Stimulated activated CD8-positive, alpha-beta memory T cell treated with anti-CD3 and anti-CD28 coated beads, Interleukin-12 subunit alpha, Interleukin-12 subunit beta, amount 100 ng/mL, for 1 hour (primary cell): ENCODE data around the gene BTBD9.

ENCODE experiments used
- DNase-seq: peaks from one replicate; pipeline ENCODE4 v3.0.0-alpha.2; 2020; ENCODE audit warnings: low read depth

BTBD9 gene

DNA sequence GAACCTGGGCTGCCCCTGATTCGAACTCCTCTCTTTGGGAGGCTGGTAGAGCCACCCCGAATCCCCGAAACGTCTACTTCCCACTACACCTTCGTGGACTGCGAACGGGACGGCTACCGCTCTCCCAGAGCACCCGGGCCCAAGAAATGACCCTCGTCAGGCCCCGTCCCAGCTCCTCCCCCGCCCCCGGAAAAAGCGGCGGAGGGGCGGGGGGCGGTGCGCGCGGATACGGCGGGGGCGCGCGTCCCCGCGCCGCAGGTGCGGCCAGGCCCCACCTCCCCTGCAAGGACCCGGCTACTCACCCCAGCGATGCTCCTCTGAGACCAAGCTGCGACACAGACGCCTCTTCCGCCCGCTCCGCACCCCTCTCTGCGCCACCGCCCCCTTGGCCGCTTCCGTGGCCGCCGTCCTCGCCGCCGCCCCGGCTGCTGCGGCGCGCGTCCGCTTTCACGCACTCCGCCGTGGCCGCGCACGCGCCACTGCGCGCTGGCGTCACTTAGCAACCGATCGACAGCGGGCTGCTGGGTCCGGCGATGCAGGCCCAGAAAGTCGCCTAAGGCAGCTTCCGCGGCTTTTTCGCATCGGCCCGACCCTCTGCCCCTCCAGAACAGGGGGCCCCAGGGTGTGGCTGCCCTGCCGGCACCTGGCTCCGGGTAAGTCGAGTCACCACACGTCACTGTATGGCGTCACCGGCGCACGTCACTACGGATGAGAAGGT lies at the start of gene BTBD9:
TSS of gene BTBD9 (minus strand) at position 432 of the 718 bp plus-strand sequence.
- peak; percentile 64 for DNase-seq

DNA sequence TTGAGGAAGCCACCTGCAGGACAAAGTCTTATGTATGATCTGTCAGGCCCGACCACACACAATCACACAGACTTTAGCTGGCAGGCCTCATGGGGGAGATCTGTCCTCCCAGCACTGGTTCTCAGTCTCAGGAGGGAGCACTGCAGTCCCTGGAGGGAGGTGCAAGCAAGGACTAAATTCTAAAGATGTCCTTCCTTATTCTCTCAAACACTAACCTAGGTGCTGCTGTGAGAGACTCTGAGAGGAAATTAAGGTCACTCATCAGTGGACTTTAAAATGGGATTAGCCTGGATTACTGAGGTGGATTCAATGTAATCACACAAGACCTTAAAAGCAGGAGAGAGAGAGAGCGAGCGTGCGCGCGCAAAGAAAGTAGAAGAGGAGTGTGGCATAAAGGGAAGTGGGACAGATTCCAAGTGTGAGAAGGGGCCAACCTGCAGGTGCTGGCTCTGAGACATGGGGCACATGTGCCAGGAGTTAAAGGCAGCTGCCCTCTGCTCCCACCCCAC lies 48.9 kb upstream of the BTBD9 start:
- DNase-seq, result no peak

DNA sequence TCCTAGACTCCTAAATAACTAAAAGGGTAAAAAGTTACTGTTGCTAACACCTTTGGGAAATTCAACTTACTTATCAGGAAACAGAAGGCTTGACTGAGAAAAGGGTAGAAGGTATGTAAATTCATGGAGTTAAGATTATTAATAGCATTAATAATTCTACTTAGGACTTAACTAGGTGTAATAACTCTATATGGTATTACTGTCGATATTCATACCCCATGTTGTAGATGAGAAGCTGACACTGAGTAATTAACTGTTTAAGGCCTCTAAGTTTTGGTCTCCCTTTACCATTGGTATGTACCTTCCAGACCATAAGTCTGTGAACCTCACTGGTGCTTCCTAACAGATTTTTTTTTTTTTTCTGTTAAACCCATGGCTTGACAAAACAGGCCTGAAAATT lies 47.8 kb upstream of the BTBD9 start:
- no peak for DNase-seq

DNA sequence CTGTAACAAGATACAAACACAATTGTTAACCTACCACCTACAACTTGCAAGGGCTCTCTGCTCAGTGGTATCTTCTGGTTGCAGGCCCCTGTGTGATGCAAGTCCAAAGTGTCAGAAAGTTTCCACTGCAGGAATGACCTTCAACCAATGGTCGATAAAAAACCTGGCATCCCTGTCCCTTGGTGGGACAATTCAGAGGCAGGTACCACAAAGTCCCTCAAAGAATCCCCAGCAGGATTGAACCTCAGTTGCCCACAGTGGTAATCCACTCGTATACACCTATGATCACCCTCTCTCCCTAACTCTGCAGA lies 47.3 kb upstream of the BTBD9 start:
- no peak for DNase-seq

DNA sequence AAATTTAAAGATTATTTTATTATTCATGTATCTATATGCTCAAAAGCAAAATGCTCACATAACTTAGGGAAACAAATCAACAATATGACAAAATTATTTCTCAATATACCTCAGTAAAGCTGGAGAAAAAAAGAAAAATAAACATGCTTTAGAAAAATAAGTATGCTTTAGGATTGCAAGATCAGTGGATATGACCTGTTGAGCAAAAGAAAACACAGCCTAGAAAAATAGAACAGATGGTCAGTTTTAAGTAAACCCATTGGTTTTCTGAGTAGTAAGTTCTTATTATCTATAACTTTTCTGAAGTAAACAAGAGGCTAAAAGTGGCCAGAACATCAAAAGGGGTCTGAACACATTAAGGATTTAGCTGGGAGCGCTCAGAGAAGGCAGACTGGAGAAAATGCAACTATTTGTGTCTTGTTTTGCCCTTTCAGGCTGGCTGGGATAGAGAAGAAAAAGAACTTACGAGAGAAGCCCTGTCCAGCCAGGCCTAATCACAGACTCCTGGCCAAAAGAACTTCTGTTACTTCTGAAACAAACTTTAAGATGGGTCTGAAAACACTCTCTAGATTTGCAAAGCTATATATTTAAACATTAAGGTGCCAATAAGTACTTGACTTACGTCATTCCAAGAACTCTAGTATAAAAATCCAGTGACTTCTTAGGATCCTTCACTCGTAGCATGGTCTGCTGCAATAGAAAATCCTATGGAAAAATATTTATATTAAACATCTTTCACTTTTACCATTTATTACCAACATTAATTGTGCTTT lies 46.7 kb upstream of the BTBD9 start:
- DNase-seq, result no peak

DNA sequence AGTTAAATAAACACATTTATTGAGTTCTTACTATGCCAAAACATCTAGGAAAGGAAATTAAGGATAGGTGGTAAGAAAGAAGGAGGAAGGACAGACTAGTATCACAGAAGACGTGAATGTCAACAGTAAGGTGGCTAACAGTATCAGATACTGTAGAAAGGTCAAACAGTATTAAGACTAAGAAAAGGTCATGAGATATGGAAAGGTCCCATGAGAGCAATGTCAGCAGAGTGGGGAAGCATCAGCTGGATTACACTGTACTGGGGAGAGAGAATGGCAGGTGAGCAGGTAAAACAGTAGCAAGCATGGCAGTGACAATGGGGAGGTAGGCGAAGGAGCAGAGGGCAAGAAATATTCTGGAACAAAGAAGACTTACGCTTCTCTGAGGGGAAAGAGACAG lies 45.2 kb upstream of the BTBD9 start:
- no peak for DNase-seq

DNA sequence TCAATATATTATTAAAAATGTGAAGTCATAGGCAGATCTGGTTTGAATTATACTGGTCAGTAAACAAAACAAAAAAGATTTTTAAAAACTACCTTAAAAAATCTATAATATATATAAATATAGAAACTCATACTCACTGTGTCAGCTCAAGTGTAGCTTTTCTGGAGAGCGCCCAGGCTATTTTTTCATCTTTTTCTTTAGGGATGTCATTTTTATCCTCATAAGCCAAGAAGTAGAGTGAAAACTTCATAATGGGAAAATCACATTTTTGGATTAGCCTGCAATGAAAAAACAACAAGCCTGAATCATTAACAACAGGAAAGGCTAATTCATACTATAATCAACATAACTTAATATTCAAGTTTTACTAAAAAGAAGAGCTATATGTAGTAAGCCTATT lies 44.5 kb upstream of the BTBD9 start:
- no peak for DNase-seq

DNA sequence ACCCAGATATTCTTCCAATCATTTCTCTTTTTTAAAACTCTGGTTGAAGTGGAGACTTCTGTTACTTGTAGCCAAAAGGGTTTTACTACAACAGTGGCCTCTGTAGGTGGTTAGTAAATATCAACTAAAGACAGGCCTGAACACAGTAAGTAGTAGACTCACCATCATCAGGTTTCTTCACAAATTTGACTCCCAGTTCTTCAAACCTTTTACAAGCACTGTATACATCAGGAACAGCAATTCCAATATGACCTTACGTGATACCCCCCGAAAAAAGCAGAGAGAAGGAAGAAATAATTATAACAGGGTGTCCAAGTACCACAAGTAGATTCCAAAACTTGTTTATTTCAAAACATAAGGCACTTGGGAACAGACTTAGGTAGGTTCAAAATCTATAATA lies 42.1 kb upstream of the BTBD9 start:
- no peak for DNase-seq

DNA sequence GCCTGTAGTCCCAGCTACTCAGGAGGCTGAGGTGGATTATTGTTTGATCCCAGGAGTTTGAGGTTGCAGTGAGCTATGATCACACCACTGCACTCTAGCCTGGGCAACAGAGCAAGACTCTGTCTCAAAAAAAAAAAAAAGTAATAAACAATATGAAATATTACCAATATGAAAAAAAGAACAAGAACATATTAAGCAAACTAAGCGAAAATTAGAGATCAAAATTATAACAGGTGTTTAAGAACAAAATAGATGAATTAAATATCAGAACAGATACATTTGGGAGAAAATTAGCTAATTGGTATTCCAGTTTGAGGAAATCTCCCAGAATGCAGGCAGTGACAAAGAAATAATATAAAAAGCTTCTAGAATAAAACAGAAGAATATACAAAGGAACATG lies 39.9 kb upstream of the BTBD9 start:
- no peak for DNase-seq

DNA sequence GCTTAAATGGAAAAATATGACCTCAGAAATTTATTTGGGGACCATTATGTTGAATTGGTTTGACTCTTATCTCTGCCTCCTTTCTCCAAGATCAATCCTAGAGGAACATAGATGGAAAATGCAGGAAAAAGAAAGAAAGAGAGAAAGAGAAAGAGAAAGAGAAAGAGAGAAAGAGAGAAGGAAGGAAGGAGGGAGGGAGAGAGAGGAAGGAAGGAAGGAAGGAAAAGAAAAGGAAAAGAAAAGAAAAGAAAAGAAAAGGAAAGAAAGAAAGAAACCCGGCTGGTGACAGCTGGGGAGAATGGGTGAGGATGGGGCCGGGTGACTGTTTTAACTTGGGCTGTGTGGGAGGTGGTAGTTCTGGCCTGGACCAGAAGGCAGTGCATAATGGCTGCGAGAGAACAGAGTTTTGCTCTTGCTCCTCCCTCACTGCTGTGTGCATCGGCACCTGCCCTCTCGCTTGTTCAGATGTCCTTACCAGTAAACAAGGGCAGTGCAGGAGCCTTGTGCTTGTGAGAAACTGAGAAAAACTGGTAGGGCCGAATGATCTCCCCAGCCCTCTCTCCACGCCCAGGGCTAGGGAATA lies 38.5 kb upstream of the BTBD9 start:
- DNase-seq, result no peak

DNA sequence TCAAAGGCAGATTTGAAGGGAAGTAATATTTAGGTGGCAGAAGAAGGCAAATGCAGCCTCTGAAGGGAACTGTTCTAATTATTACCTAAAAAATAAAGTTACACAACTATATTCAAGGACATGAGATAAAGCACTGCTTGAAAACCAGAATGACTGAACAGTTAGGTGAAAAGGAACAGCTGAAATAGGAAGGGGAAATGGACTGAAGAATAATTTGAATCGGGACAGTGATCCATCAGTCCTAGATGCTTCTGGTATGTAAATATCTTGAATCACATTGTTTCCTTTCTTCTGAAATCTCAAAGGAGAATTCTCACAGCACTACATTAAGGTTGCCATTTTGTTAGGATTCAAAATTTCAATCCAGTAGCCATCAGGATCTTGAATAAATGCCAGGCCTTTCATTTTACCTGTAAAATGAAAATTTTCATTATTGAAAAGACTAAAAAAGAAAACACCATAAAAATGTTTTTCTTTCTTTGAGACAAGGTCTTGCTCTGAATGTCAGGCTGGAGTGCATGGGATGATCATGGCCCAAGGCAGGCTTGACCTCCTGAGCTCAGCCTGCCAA lies 37.3 kb upstream of the BTBD9 start:
- DNase-seq, result no peak

DNA sequence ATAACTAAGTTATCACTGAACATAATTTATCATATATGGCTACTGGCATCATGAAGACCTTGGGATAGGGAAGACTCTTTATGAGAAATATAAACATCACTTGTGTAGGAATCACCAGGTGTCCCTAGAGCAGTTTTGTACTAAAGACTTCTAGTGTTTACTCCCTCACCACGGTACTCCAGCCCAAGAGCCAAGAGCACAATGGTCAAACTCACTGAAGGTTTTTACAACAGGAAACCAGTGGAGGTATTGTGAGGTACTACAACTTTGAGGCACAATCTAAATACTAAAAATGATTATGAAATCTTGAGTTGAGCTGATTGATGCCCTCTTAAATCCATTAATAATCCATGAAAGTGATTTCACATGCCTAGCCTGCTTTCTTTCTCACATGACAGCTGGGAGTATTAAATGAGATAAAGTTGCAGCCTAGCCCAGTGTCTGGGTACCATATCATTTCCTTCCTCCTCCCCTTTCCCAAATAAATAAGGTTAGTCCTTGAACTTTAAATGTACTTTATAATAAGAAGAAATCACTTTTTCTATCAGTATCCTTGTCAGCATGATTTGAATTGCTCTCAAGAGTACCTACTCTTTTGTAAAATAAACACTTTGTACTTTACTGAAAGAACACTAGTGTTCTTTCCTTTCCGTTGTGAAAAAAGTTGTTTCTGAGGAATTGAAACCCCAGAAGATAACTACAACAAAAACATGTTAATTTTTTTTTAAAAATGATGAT lies 36.7 kb upstream of the BTBD9 start:
- no peak for DNase-seq

DNA sequence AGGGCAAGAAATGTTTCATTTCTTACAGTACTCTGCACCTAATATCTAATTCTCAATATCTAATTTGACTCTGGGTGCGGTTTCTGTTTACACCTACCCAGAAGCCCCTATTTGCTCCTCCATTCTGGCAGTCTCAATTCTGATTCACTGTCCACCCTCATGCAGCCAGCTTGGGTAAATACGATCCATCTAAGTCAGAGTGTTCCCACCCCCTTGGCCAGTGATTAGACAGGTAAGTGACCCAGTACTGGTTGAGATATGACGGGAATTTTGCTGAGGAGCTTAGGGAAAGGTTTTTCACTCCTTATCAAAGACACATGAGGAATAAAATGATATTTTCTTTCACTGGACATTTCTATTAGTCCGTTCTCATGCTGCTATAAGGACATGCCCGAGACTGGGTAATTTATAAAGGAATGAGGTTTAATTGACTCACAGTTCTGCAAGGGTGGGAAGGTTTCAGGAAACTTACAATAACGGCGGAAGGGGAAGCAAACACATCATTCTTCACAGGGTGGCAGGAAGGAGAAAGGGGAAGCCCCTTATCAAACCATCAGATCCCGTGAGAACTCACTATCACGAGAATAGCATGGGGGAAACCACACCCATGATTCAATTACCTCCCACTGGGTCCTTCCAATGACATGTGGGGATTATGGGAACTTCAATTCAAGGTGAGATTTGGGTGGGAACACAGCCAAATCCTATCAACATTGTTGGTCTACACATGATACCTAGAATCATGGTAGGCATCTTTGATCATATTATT lies 33.9 kb upstream of the BTBD9 start:
- DNase-seq, result no peak

DNA sequence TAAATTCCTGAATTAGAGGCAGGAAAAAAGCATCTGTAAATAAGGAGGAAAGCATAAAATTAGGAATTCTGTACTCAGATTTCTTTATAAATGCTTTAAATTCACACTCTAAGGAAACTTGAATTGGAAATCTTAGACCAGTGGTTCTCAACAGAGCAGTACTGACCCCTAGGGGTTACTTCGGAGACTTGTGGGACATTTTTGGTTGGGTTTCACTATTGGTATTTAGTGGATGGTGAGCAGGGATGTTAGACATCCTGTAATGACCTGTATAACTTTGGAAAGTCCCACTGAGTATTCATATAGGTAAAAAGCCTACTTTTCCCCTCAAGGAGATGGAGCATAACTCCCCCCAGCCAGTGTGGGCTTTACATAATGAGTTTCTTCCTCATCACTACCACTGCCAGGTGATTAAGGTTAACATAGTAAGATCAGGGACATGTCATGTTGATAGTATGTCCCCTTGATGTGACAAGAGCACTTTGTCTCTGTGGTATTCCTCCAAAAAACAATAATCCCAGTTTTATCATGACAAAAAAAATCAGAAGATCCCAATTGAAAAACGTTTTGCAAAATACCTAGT lies 32.2 kb upstream of the BTBD9 start:
- DNase-seq, result no peak

DNA sequence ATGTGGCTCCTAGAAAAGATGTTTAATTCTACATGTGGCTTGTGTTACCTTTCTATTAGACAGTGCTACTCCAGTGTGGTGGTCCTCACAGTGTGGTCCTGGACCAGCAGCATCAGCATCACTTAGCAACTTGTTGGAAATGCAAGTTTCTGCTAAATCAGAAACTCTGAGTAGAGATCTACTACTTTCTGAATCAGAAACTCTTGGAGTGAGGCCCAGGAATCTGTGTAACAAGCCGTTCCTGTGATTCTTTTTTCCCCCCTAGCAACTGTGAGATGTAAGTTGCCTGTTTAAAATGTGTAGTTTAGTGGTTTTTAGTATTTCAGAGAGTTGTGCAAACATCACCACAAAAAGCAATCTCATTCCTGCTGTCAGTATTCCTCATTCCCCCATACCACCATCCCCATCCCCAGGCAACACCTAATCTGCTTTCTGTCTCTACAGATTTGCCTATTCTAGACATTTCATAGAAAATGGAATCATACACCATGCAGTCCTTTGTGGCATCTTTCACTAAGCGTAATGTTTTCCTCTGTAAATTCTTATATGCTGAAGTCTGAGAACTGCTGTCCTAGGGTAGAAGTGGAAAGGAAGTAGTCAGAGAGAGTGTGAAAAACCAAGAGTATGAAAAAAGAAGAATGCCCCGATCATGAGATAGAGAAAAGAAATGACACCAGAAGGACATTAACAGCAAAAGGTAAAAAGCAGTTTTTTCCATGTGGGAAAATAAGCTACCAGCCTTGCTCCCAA lies 18.9 kb upstream of the BTBD9 start:
- DNase-seq, result no peak

DNA sequence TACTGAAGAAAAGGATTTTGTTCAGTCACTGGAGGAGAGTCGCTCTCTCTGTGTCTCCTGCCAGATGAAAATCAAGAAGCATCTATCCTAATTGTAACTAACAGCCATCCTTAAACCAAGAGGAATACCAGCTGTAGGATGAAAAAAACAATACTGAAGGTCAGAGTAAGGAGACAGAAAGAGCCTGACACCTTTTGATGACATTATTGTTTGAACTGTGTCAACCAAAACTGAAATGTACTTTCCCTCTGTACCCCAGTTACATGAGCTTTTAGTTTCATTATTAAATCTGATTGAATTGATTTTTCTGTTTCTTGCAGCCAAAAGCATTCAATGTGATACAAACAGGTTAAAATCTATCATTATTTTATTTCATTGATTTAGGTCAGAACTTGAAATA lies 17.2 kb upstream of the BTBD9 start:
- no peak for DNase-seq

DNA sequence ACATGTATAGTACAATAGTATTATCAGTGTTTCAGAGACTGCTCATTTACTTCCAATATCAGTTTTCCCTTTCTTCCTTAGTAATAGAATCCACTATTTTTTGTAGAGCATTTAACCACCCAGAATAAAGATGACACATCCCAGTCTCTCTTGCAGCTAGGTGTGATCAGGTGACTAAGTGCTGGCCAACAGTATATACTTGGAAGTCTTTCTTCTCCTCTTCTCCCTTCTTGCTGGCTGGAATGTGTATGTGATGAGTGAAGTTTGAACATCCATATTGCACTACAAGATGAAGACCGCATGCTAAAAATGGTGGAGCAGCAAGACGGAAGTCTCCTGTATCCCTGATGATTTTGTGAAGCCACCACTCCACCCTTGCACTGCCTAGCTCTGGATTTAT lies 14.5 kb upstream of the BTBD9 start:
- DNase-seq, result no peak

DNA sequence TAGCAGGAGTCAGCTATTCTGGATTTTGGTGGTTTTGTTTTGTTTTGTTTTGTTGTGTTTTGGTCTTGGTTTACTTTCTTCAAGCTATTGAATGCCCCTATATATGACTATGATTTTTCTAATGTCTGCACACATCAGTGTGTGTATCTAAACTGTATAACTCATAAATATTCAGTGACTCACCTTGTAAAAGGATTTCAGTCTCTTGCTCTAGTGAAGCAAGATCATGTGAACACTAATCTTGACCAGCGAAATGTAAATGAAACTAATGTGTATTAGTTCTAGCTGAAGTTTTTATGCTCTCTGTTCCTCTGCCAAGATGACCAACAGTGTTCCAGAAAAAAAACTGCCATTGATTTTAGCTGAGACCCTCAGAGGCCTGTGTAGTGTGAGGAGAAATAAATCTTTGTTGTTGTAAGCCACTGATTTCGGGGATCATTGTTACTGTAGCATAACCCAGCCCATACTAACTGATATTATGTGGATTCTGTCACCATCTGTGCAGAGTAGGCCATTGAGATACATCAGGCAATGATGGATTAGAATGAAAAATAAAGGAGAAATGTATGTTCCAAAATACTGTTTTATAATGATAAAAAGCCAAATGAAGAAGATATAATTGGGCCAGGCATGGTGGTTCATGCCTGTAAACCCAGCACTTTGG lies 11.5 kb upstream of the BTBD9 start:
- no peak for DNase-seq

DNA sequence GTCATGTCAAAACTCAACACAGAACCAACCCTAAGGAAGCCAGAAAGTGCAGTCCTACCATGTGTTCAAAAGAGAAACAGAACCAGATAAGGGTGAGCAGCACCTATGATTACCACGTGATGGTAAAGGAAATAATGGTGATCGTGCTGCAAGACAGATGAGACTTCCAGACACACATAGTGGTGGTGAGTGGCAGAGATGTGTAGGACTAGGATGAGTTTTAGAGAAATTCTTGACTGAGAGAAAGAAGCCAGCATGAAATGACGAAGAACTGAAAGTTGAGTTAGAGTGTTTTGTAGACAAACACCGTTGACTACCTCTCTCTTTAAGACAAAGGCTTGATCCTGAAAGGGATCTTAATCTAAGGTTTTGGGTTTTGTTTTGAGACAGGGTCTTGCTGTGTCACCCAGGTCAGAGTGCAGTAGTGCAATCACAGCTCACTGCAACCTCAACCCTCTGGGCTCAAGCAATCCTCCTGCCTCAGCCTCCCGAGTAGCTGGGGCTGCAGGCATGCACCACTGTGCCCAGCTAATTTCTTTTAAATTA lies 10.6 kb upstream of the BTBD9 start:
- DNase-seq, result no peak

DNA sequence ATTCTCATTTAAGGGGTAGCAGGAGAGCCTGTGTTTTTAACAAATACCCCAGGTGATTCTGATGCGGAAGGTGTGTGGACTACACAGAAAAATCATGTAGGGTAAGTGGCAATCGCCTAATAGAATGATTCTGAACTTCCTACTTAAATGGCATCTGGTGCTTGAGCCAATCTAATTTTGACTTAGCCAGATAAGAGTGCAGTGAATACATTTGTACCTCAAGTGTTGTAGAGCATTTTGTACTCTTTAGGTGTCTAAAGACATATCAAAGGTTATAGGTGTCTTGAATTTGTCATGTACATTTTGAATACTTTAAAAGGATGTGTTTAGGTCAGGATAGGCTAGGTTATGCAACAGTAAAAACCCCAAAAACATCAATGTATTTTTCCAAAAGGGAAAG lies 10.0 kb upstream of the BTBD9 start:
- DNase-seq, result no peak
